HCT116 (cell line): ENCODE data around the gene LRFN4.

Experiments used
- EGR1 ChIP-seq: IDR thresholded peaks from 2 replicates; pipeline ENCODE4 v1.6.1; 2012; ENCODE audit warnings: low read depth
- EZH2 ChIP-seq: fragments of 200-600 bp; sonication (generic); IDR thresholded peaks from 2 replicates; pipeline ENCODE4 v1.6.1; 2017; ENCODE audit warnings: antibody characterized with exemption, mixed run types
- POLR2AphosphoS5 ChIP-seq: IDR thresholded peaks from 2 replicates; pipeline ENCODE4 v1.6.1; 2011; ENCODE audit warnings: mild to moderate bottlenecking, low read depth, low read length, moderate library complexity
- RAD21 ChIP-seq: IDR thresholded peaks from 2 replicates; pipeline ENCODE4 v1.6.1; 2012; ENCODE audit warnings: low read depth, mild to moderate bottlenecking
- SIN3A ChIP-seq: IDR thresholded peaks from 2 replicates; pipeline ENCODE4 v1.6.1; 2012; ENCODE audit warnings: low read depth
- TF ChIP-seq, protein P1 (sequence below), 3 experiments: fragments of 200-600 bp in 1 of 3; sonication (generic) in 1 of 3; IDR thresholded peaks in 2 of 3; conservative IDR thresholded peaks in 1 of 3; 2 replicates each; pipeline ENCODE4 v1.5.1; 2012 to 2017; ENCODE audit warnings: low read depth in 2 of 3, low read length in 2 of 3, antibody characterized with exemption in 1 of 3, borderline replicate concordance in 1 of 3, control low read depth in 1 of 3, mild to moderate bottlenecking in 1 of 3, mixed read lengths in 1 of 3, mixed run types in 1 of 3, moderate library complexity in 1 of 3; ENCODE audit not compliant: insufficient read depth in 1 of 3
- TF ChIP-seq, protein P2 (sequence below): IDR thresholded peaks from 2 replicates; pipeline ENCODE4 v1.6.1; 2012; ENCODE audit warnings: low read depth

- TF ChIP-seq, protein P1, sequence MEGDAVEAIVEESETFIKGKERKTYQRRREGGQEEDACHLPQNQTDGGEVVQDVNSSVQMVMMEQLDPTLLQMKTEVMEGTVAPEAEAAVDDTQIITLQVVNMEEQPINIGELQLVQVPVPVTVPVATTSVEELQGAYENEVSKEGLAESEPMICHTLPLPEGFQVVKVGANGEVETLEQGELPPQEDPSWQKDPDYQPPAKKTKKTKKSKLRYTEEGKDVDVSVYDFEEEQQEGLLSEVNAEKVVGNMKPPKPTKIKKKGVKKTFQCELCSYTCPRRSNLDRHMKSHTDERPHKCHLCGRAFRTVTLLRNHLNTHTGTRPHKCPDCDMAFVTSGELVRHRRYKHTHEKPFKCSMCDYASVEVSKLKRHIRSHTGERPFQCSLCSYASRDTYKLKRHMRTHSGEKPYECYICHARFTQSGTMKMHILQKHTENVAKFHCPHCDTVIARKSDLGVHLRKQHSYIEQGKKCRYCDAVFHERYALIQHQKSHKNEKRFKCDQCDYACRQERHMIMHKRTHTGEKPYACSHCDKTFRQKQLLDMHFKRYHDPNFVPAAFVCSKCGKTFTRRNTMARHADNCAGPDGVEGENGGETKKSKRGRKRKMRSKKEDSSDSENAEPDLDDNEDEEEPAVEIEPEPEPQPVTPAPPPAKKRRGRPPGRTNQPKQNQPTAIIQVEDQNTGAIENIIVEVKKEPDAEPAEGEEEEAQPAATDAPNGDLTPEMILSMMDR (IDR thresholded peaks at IDR 0.05 in 2 of 3, conservative IDR thresholded peaks at IDR 0.05 in 1 of 3; ENCODE audit: borderline replicate concordance in 1 of 3, insufficient read depth in 1 of 3, low read depth in 2 of 3, low read length in 2 of 3): no peak
- no peak for TF ChIP-seq SIN3A
- TF ChIP-seq POLR2AphosphoS5: no peak
- TF ChIP-seq, protein P2, sequence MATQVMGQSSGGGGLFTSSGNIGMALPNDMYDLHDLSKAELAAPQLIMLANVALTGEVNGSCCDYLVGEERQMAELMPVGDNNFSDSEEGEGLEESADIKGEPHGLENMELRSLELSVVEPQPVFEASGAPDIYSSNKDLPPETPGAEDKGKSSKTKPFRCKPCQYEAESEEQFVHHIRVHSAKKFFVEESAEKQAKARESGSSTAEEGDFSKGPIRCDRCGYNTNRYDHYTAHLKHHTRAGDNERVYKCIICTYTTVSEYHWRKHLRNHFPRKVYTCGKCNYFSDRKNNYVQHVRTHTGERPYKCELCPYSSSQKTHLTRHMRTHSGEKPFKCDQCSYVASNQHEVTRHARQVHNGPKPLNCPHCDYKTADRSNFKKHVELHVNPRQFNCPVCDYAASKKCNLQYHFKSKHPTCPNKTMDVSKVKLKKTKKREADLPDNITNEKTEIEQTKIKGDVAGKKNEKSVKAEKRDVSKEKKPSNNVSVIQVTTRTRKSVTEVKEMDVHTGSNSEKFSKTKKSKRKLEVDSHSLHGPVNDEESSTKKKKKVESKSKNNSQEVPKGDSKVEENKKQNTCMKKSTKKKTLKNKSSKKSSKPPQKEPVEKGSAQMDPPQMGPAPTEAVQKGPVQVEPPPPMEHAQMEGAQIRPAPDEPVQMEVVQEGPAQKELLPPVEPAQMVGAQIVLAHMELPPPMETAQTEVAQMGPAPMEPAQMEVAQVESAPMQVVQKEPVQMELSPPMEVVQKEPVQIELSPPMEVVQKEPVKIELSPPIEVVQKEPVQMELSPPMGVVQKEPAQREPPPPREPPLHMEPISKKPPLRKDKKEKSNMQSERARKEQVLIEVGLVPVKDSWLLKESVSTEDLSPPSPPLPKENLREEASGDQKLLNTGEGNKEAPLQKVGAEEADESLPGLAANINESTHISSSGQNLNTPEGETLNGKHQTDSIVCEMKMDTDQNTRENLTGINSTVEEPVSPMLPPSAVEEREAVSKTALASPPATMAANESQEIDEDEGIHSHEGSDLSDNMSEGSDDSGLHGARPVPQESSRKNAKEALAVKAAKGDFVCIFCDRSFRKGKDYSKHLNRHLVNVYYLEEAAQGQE: no peak
- TF ChIP-seq EZH2: no peak
- no peak for TF ChIP-seq RAD21
- no peak for TF ChIP-seq EGR1
These were observed 2.1 kb upstream of the LRFN4 start for GRCh38 chr11:66854729-66855211.
